ENCODE results near the gene KIAA0232. TPM values are rescaled to one million over a fixed set of nuclear protein-coding genes. Genes with fewer than 3 reads are reported as not detected.

KIAA0232 gene
- total and polyA plus RNA-seq, 9 of the 15 experiments (the other 6 are each of a cell fraction or from before 2014, with no cell fraction given), result 3.5 to 17.4 (median 13.0) TPM

DNA sequence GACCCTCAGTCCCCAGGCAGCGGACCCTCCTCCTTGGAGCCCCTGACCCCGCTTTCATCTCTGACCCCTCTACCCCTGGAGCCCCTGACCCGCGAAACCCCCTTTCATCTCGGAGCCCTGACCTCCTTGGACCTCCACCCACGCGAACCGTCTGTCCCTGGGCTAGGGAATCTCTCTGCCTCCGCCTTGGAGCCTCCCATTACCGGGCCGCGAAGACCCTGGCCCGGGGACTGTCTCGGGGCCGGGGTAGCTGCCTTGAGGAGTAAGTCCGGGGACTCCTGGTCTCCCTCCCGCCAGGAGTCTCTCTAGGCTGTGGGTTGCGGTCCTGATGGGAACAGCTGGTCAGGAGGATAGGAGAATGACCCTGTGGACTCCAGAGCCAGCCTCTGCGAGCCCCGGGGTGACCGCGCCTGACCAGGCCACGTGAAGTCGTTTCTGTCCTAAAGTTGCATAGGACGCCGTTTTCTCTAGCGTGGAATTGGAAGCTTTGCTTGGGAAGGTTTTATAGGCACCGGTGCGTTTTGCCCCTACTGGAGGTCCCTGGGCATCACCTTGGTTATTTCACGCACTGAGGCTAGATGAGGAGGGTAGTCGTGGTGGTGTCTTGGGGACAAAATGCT lies 127.9 kb downstream of the KIAA0232 start (continued):
- TF ChIP-seq, protein P1, sequence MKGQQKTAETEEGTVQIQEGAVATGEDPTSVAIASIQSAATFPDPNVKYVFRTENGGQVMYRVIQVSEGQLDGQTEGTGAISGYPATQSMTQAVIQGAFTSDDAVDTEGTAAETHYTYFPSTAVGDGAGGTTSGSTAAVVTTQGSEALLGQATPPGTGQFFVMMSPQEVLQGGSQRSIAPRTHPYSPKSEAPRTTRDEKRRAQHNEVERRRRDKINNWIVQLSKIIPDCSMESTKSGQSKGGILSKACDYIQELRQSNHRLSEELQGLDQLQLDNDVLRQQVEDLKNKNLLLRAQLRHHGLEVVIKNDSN (CRISPR knock-in tag; IDR thresholded peaks at IDR 0.05), result peak; percentile 55; the same call in 1 of the 2 replicates
- TF ChIP-seq NFYB (IDR thresholded peaks at IDR 0.05; ENCODE audit: extremely low read depth, insufficient read length) (no peak), ZFP1 (CRISPR knock-in tag; IDR thresholded peaks at IDR 0.05) (no peak), CTBP1 (IDR thresholded peaks at IDR 0.05; ENCODE audit: borderline replicate concordance) (no peak; the same call in 1 of the 2 replicates), SMARCA4 (IDR thresholded peaks at IDR 0.05) (0 out of 2 replicates have a peak, but pooled peaks have one; percentile 23), CXXC5 (CRISPR knock-in tag; IDR thresholded peaks at IDR 0.05) (peak; percentile 49; the same call in 1 of the 2 replicates), CREM (IDR thresholded peaks at IDR 0.05; ENCODE audit: low read depth) (no peak), TBP (optimal IDR thresholded peaks at IDR 0.05; ENCODE audit: low read depth, low read length) (peak; percentile 5), HNRNPLL (IDR thresholded peaks at IDR 0.05; ENCODE audit: low read depth, low read length, poor library complexity, severe bottlenecking) (peak; percentile 22), NFRKB (IDR thresholded peaks at IDR 0.05; ENCODE audit: low read depth) (0 out of 2 replicates have a peak, but pooled peaks have one; percentile 24), L3MBTL2 (IDR thresholded peaks at IDR 0.05) (peak; percentile 51)
- TF ChIP-seq, protein P2, sequence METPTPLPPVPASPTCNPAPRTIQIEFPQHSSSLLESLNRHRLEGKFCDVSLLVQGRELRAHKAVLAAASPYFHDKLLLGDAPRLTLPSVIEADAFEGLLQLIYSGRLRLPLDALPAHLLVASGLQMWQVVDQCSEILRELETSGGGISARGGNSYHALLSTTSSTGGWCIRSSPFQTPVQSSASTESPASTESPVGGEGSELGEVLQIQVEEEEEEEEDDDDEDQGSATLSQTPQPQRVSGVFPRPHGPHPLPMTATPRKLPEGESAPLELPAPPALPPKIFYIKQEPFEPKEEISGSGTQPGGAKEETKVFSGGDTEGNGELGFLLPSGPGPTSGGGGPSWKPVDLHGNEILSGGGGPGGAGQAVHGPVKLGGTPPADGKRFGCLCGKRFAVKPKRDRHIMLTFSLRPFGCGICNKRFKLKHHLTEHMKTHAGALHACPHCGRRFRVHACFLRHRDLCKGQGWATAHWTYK (CRISPR knock-in tag; IDR thresholded peaks at IDR 0.05), result peak; percentile 58; the same call in 1 of the 2 replicates
- TF ChIP-seq, protein P3, sequence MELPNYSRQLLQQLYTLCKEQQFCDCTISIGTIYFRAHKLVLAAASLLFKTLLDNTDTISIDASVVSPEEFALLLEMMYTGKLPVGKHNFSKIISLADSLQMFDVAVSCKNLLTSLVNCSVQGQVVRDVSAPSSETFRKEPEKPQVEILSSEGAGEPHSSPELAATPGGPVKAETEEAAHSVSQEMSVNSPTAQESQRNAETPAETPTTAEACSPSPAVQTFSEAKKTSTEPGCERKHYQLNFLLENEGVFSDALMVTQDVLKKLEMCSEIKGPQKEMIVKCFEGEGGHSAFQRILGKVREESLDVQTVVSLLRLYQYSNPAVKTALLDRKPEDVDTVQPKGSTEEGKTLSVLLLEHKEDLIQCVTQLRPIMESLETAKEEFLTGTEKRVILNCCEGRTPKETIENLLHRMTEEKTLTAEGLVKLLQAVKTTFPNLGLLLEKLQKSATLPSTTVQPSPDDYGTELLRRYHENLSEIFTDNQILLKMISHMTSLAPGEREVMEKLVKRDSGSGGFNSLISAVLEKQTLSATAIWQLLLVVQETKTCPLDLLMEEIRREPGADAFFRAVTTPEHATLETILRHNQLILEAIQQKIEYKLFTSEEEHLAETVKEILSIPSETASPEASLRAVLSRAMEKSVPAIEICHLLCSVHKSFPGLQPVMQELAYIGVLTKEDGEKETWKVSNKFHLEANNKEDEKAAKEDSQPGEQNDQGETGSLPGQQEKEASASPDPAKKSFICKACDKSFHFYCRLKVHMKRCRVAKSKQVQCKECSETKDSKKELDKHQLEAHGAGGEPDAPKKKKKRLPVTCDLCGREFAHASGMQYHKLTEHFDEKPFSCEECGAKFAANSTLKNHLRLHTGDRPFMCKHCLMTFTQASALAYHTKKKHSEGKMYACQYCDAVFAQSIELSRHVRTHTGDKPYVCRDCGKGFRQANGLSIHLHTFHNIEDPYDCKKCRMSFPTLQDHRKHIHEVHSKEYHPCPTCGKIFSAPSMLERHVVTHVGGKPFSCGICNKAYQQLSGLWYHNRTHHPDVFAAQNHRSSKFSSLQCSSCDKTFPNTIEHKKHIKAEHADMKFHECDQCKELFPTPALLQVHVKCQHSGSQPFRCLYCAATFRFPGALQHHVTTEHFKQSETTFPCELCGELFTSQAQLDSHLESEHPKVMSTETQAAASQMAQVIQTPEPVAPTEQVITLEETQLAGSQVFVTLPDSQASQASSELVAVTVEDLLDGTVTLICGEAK (IDR thresholded peaks at IDR 0.05), result peak; percentile 24
- TF ChIP-seq, protein P3 (CRISPR knock-in tag; IDR thresholded peaks at IDR 0.05), result no peak

Measured in K562 (cell line).